ENCODE results near the gene ALDOC.
A peak's percentile ranks its signal among the peaks of the same experiment; 100 is the strongest.

DNA sequence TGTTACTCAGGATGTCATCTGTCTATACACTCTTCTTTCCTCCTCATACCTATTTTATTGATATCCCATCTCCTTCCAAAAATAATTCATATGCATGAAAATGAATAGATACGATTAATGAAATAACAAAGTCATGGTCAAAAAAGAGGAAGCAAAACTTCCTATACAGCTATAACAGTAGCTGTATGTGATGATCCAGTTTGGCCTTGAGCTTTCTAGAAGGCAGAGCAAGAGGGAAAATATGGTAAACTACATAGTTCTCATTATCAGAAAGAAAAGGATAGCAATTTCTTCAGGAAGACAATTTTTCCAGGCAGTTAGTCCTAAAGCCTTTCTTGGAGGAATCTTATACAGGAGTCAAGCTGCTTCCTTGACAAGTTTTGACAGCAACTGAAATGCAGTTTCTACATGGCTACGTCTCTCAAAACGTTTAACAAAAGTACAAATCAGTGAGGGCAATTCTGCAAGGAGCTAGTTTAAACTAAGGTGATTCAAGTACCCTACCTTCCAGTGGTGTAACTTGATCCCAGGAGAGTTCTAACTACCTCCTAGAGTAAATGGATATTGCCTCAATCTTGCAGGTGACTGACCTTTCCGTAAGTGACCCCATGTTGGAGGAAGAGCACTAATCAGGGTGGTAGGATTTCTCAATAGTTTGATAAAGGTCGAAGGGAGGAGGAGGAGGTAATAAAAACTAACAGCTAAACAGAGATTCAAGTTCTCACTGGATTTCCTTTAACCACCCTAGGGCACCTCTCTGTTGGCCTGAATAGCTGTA is 21.1 kb upstream of the ALDOC start:
- TF ChIP-seq CTCF (IDR thresholded peaks at IDR 0.05; ENCODE audit: low read depth, low read length, missing input control) (no peak), GABPA (IDR thresholded peaks at IDR 0.05 in 1 of 2, conservative IDR thresholded peaks at IDR 0.05 in 1 of 2) (no peak), FOXA1 (IDR thresholded peaks at IDR 0.05) (peak; percentile 21), TAF1 (conservative IDR thresholded peaks at IDR 0.05) (no peak), SP1 (IDR thresholded peaks at IDR 0.05) (peak; percentile 83), YY1 (IDR thresholded peaks at IDR 0.05) (peak; percentile 75), RAD21 (IDR thresholded peaks at IDR 0.05) (peak; percentile 25 to 48), EGR1 (IDR thresholded peaks at IDR 0.05; ENCODE audit: low read depth in 2 of 2) (peak in 1 of 2 donors; percentile 73), NR2F2 (IDR thresholded peaks at IDR 0.05) (peak; percentile 73), JUND (IDR thresholded peaks at IDR 0.05) (peak; percentile 41 to 79)
- TF ChIP-seq, protein P1, sequence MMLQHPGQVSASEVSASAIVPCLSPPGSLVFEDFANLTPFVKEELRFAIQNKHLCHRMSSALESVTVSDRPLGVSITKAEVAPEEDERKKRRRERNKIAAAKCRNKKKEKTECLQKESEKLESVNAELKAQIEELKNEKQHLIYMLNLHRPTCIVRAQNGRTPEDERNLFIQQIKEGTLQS (IDR thresholded peaks at IDR 0.05), result peak; percentile 48
- TF ChIP-seq, protein P2, sequence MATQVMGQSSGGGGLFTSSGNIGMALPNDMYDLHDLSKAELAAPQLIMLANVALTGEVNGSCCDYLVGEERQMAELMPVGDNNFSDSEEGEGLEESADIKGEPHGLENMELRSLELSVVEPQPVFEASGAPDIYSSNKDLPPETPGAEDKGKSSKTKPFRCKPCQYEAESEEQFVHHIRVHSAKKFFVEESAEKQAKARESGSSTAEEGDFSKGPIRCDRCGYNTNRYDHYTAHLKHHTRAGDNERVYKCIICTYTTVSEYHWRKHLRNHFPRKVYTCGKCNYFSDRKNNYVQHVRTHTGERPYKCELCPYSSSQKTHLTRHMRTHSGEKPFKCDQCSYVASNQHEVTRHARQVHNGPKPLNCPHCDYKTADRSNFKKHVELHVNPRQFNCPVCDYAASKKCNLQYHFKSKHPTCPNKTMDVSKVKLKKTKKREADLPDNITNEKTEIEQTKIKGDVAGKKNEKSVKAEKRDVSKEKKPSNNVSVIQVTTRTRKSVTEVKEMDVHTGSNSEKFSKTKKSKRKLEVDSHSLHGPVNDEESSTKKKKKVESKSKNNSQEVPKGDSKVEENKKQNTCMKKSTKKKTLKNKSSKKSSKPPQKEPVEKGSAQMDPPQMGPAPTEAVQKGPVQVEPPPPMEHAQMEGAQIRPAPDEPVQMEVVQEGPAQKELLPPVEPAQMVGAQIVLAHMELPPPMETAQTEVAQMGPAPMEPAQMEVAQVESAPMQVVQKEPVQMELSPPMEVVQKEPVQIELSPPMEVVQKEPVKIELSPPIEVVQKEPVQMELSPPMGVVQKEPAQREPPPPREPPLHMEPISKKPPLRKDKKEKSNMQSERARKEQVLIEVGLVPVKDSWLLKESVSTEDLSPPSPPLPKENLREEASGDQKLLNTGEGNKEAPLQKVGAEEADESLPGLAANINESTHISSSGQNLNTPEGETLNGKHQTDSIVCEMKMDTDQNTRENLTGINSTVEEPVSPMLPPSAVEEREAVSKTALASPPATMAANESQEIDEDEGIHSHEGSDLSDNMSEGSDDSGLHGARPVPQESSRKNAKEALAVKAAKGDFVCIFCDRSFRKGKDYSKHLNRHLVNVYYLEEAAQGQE (IDR thresholded peaks at IDR 0.05), result peak; percentile 57
- TF ChIP-seq, protein P3, sequence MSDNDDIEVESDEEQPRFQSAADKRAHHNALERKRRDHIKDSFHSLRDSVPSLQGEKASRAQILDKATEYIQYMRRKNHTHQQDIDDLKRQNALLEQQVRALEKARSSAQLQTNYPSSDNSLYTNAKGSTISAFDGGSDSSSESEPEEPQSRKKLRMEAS (IDR thresholded peaks at IDR 0.05), result peak; percentile 83
- TF ChIP-seq, protein P4, sequence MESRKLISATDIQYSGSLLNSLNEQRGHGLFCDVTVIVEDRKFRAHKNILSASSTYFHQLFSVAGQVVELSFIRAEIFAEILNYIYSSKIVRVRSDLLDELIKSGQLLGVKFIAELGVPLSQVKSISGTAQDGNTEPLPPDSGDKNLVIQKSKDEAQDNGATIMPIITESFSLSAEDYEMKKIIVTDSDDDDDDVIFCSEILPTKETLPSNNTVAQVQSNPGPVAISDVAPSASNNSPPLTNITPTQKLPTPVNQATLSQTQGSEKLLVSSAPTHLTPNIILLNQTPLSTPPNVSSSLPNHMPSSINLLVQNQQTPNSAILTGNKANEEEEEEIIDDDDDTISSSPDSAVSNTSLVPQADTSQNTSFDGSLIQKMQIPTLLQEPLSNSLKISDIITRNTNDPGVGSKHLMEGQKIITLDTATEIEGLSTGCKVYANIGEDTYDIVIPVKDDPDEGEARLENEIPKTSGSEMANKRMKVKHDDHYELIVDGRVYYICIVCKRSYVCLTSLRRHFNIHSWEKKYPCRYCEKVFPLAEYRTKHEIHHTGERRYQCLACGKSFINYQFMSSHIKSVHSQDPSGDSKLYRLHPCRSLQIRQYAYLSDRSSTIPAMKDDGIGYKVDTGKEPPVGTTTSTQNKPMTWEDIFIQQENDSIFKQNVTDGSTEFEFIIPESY (IDR thresholded peaks at IDR 0.05), result peak; percentile 46

Measured in liver (tissue), 3 donors.